Suppressor macrophage (primary cell): Measurements from ENCODE around the gene TSPAN16.

Source experiments
- DNase-seq, 4 experiments: peaks; one replicate each; pipeline ENCODE4 v3.0.0-alpha.2; 2020 to 2022
- total RNA-seq, 17 experiments: gene quantifications; one replicate each; lab custom pipeline; 2026; ENCODE audit warnings: mixed read lengths in 6 of 17, inconsistent platforms in 3 of 17; lab: John Stamatoyannopoulos, UW

TSPAN16 gene, protein sequence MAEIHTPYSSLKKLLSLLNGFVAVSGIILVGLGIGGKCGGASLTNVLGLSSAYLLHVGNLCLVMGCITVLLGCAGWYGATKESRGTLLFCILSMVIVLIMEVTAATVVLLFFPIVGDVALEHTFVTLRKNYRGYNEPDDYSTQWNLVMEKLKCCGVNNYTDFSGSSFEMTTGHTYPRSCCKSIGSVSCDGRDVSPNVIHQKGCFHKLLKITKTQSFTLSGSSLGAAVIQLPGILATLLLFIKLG
- 0 to 1.5 (median 0) reads per million in 17 experiments for total RNA-seq

DNA sequence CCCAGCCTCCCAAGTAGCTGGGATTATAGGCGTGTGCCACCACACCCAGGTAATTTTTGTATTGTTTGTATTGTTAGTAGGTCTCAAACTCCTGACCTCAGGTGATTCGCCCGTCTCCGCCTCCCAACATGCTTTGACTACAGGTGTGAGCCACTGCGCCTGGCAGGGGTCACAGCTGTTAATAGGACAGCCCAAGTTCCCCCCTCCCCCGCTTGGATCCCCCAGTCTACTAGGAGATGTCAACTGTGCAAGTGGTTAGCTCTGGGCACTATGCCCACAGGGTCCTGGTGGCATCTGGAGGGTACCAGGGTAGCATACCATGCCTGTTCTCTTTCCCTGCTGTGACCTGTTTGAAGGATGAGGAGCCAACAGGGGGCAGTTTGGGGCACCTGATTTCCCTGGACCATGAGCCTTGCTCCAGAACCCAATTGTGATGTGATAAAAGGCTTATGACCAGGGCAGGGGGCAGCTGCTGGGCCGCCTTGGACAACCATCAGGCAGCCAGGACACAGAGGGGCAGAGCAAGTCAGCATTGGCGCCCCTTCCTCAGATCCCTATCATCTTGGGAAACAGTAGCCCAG is at the start of gene TSPAN16:
TSPAN16 (plus strand) TSS at position 496 of the 581 bp plus-strand sequence. CDS start 138 bp downstream, outside the sequence.
- no peak for DNase-seq

GRCh38 chr19:11246941-11247340 is 49.0 kb upstream of the TSPAN16 start:
- no peak for DNase-seq

- DNase-seq, result no peak
Observed at GRCh38 chr19:11247391-11247790, 48.6 kb upstream of the TSPAN16 start.

DNA sequence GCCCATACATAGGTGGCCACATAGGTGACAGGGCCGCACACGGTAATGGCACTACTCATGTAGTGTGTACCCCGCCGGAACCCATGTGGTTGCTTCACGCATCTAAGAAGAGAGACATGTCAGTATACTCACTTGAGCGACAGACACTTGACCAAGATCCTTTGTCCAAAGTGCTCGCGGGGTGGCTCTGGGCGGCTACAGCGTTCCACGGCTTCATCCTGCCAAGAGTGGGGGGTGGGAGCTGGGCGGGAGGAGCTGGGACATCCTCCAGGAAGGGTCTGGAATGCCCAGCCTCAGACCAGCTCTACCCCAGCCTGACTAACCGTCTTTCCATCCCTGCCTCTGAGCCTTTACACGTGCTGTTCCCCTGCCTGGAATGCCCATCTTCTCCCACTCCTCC is 48.0 kb upstream of the TSPAN16 start:
- DNase-seq, result no peak

DNA sequence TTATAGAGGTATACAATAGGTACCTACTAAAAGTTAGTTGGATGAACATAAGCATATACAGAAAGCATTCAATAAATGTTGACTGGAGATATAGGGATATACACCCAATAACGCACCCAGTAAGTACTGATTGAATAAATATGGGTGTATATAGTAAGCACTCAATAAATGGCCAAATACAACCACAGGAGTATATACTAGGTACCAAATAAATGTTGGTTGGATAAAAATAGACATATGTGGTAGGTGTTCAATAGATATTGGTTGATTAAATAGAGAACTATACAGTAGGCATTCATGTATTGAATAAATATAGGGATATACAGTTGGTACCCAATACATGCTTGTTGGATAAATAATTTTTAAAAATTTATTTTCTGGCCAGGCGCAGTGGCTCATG is 47.1 kb upstream of the TSPAN16 start:
- no peak for DNase-seq

DNA sequence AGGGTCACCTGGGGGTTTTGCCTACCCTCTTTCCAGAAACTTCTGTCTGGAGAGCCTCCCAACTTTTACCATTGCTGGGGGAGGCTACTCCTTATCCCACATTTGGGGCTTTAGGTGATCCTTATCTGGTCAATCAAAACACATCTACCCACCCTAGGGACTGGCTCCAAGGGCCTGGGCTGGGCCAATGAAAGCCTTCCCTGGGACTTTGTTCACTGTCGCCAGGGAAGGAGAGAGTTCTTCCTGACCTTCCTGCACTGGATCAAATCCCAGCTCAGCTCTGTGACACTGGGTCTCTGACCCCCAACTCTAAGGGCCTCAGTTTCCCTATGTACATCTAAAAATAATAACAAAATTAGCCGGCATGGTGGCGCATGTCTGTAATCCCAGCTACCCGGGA is 44.7 kb upstream of the TSPAN16 start:
- DNase-seq, result no peak

- DNase-seq, result no peak
Observed at GRCh38 chr19:11251650-11252314, 44.2 kb upstream of the TSPAN16 start.

DNA sequence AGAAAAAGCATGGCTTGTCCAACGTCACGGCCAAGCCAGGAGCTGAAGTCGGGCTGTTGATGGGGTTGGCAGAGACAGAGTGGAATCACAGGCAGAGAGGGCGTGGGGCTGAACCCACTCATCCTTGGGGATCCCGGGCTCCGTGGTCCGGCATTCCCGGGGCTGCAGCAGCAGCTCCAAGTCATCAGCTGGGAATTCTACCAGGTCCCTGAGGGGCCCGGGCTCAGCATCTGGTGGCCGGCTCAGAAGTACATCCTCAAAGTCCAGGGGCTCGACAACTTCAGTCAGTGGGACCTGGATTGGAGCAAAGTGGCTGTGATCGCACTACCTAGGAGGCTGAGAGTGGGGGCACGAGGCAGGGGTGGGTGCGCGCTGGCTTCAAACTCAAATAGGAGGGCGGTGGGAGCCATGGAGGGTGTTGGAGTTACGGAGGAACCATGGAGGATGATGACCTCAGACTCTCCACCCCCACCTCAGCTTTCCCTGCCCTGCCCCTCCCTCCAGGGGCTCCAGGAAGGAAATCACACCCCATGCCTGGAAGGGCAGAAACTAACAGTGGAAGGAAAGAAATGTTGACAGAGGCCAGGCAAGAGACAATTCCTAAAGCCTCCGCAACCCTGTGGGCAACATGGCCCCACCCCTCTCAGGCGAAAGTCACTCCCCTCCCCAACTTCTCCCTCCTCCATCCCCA is 43.1 kb upstream of the TSPAN16 start:
- no peak for DNase-seq

- no peak for DNase-seq
Observed at GRCh38 chr19:11254666-11255065, 41.3 kb upstream of the TSPAN16 start.

- DNase-seq, result no peak
Observed at GRCh38 chr19:11256189-11256588, 39.8 kb upstream of the TSPAN16 start.

DNA sequence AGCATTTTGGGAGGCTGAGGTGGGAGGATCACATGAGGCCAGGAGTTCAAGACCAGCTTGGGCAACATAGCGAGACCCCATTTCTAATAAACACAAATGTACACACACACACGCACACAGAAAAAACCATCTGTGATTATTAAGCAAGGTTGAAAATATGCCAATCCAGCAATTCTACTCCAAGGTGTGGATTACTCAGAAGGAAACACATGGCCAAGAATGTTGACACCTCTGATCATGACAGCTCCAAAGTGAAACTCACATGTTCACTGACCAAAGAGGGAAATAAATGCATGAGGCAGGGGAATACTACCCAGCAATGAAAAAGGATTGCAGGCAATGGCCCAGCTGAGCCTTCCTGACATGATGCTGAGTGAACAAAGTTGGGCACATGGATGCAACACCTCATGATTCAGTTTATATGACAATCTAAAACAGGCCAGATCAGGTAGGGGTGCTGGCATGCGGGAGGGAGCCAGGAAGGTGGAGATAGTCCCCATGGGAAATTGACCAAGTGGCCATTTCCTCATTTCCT is 38.0 kb upstream of the TSPAN16 start:
- DNase-seq, result no peak

GRCh38 chr19:11260996-11261395 is 35.0 kb upstream of the TSPAN16 start:
- DNase-seq, result no peak

- DNase-seq, result no peak
Observed at GRCh38 chr19:11261431-11261970, 34.5 kb upstream of the TSPAN16 start.

- peak; percentile 21 to 75 (median 44) for DNase-seq
Observed at GRCh38 chr19:11261971-11262839, 33.8 kb upstream of the TSPAN16 start, which contains the start of gene DOCK6. TSS of gene DOCK6 (minus strand) at chr19:11262524. CDS start at chr19:11262440, 84 bp downstream.

GRCh38 chr19:11263726-11264125 is 32.2 kb upstream of the TSPAN16 start:
- DNase-seq, result no peak

- no peak for DNase-seq
Observed at GRCh38 chr19:11264452-11265176, 31.3 kb upstream of the TSPAN16 start.

DNA sequence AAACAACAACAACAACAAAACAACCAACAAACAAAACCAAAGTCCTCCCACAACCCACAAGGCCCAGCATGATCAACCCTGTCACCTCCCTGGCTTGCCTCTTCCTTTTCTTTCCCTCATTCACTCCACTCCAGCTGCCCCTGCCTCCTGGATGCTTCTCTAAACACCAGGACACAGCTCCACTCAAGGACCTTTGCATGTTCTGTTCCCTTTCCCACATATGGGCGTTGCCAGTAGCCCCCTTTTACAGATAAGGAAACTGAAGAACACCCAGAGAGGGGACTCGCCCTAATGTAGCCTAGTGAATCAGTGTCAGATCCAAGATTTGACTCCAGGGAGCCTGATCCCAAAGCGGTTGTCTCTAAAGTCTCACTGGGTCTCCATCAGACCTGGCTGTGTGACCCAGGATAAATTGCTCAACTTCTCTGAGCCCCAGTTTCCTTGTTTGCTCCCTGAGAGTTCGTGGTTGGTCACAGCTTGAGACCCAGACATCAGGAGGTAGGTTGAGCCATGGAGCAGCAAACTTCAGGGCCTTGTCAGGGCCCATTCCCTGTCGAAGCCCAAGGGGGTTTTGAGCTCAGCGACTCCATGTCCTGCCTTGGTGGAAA is 30.7 kb upstream of the TSPAN16 start:
- DNase-seq, result no peak

GRCh38 chr19:11265785-11266236 is 30.1 kb upstream of the TSPAN16 start:
- no peak for DNase-seq

- DNase-seq, result no peak
Observed at GRCh38 chr19:11267316-11268085, 28.5 kb upstream of the TSPAN16 start.
